ENCODE data around the gene TOGARAM2. TPM values are rescaled to one million over a fixed set of nuclear protein-coding genes. Genes with fewer than 3 reads are reported as not detected.

Gene TOGARAM2
- total RNA-seq, 2 donors from 2014 or later = 15.5 to 24.8 TPM

DNA sequence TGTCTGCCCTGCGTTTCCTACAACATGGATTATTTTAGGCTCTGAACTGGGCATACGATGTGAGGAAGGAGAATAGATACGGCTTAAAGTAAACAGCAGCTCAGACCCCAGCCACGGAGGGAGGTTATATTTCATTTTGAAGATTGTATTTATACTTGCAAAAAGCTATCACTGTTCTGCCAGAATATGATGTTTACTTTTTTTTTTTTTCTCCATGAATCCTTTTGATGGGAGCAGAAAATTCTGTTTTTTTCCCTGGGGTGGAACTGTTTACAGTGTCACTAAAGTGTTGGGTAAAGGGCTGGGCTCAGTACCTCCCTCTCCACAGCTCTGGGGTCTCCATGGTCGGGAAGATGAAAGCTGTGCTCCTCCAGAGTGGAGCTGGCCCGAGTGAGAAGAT is 80.1 kb downstream of the TOGARAM2 start:
- intact Hi-C loops (cut with DNase I) = no loop called here
- ATAC-seq (no peak), DNase-seq (no peak)

DNA sequence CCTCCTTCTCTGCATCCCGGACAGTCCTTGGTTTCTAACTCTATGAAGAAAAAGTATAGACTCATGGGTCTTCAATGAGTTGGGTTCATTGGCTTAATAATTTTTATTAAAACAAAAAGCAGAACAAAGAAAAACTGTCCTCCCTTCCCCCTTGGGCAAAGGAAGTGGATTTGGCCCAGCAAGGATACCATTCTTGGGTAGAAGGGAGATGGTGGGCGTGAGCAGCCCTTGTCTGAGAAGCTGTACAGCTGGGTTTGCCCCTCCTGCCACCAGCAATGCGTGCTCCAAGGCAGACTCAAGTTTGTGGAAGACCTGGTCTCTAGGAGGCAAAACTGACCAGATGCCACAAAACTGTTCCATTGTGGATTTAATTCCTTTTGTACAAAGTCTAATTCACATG is 80.5 kb downstream of the TOGARAM2 start:
- ATAC-seq = no peak
- no peak for DNase-seq

DNA sequence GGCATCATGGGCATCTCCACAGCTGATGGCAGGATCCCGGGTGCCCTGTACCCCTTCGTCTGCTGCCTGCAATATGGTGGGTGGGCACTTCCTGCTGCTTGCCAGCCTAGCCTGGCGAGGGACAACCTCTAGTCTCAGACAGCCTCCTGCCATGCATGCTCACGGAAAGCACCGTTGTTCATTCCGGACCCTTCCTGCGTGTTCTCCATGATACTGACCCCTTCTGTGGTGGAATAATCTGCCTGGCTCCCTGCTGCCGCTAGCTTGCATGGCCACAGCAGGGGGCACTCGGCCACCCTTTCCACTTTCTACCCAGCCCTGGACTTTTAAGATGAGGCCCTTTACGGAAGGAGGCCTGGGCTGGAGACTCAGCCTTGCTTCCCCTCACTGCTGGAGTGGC is 81.3 kb downstream of the TOGARAM2 start:
- ATAC-seq (no peak), DNase-seq (no peak)
- intact Hi-C loops (cut with DNase I) = no loop called here

More for the DNA sequence above, 80.5 kb downstream of the TOGARAM2 start:
- intact Hi-C loops (cut with DNase I) = no loop called here

GRCh38 chr2:29063056-29063455 is 82.0 kb downstream of the TOGARAM2 start:
- intact Hi-C loops (cut with DNase I) = no loop called here

GRCh38 chr2:29063646-29064345 is 82.7 kb downstream of the TOGARAM2 start:
- ATAC-seq = peak; percentile 31 to 65
- intact Hi-C loops (cut with DNase I) = no loop called here
- no peak for DNase-seq

More at GRCh38 chr2:29063056-29063455, 82.0 kb downstream of the TOGARAM2 start:
- DNase-seq (no peak), ATAC-seq (peak; percentile 69 to 84)

DNA sequence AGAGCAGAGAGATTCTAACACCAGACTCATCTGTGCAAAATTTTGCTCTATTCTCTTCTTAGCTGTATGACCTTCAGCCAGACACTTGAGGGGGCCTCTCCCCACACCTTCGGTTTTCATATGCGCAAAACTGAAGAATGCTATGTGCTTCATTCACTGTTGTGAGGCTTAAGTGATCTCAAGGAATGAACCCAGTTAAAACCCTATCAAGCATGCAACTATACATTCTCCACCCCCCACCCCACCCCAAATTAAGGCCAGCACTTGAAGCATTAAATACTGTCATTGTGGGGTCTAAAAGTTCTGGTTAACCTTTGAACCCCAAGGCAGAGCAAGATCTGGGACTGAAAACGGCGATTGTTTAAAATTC is 83.2 kb downstream of the TOGARAM2 start:
- intact Hi-C loops (cut with DNase I) = no loop called here
- ATAC-seq (no peak), DNase-seq (no peak)

DNA sequence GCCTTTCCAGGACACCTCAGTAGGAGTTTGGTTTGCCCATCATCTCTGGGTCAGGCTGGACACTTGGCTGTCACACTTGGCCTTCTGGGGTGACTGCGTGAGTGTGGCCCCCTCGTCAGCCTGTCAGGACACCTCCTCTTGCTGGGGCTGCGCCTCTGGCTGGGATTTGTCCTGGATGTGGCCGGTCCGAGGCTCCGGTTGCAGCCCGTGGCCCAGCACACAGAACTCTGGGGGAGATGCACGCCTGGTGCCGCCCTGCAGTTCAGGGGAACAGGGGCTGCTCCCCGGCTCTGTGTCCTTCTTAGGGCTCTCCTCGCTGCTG is 83.6 kb downstream of the TOGARAM2 start:
- intact Hi-C loops (cut with DNase I) = no loop called here
- ATAC-seq (no peak), DNase-seq (no peak)

DNA sequence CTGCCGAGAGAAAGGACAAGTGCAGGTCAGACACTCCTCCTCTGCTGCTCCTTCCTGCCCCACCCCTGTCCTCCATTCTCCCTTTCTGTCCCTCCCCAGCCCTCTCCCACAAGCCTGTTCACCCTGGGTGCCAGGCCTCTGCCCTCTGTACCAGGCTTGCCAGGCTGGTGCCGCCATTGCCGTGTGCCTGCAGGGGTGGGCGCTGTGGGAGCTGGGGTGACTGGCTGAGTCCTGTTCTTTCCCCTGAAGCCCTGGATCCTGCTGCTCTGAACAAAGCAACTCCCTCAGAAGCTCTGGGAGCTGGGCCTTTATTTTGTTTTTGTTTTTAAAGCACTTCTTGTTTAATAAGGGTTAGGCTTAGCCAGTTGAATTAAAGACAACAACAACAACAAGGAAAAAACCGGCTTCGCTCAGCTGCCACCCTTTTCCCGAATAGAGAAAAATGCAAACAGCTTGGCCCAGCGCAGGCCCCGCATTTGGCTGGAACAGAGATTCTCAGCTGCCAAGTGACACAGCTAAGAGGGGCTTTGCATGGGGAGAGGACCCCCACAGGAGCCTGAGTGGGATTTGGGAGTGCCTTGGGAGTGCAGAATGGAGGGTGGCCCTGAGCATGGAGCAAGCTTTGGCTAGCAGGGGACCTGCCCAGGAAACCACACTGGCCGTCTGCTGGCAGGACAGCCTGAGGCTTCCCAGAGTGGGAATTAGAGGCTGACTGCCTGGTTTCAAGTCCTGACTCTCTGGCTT is 84.1 kb downstream of the TOGARAM2 start:
- no peak for DNase-seq
- intact Hi-C loops (cut with DNase I) = no loop called here
- peak; percentile 11 to 29 for ATAC-seq

DNA sequence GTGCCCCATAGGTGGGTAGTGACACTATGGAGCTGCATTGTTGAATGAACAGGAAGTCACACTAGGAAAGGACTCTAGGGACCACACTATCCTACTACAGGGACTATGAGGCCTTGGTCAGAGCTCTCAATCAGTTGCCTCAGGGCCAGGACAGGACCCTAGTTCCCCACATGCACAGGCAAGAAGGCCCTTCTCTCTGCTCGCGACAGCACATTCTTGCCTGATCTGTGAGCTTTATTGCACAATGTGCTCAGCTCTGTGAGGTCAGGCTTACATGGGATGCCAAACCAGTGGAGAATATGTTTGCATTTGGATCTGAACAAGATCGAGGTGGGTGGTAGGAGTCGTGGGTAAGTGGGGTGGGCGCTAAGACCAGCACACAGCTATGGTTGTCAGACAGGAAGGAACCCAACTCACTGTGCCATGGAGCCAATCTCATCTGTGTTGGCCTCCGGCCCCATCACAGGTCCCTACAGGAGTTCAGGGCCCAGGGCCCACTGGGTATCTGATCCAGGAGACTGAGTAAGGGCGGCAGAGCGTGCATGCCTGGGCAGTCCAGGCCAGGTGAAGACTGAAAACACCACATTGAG is 85.3 kb downstream of the TOGARAM2 start:
- ATAC-seq (peak; percentile 3 to 54), DNase-seq (no peak)
- intact Hi-C loops (cut with DNase I) = no loop called here

DNA sequence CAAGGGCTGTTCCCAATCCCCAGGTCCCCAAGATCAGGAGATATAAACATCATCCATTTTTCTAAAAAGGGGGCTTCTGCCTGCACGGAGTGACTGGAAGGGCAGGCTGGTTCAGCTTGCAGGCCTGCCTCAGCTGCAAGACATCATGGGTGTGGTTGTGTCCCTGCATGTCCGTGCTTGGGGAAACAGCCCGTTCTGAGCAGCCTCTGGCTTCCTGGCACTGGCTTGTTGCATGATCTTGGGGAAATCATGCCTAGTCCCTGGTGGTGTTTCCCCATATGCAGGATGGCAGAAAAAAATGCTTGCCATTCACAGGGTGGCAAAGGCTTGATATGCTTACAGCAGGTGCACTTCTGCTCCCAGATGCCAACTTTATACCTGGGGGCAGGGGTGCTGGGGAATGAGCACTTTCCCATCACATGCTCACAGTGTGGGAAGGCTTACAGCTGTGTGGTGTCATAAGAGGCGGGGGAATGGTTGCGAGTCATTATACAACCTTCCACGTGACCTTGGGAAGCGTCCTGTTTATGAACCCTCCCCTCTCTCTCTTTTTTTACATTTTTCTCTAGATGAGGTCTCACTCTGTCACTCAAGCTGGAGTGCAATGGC is 86.0 kb downstream of the TOGARAM2 start:
- DNase-seq (no peak), ATAC-seq (peak in 1 of 2 donors; percentile 35)
- intact Hi-C loops (cut with DNase I) = no loop called here

DNA sequence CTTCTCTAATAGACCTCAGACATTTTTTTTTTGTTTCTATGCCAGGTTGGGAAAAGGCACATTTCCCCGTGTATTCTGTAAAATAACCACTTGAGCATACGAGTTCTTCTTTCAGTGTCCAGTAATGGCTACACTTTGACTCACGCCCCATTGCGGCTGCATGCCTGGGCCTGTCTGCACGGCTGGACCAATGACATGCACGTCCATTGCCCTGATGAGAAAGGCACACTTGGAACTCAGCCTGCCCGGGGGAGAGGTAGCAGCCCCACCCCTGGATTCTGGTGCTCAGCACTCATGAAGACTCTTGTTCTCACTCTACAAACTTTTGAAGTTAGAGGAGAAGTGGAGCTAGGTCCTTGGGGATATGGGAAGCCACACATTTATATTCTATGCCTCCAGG is 87.4 kb downstream of the TOGARAM2 start:
- ATAC-seq = no peak
- no peak for DNase-seq
- intact Hi-C loops (cut with DNase I) = no loop called here

- intact Hi-C loops (cut with DNase I) = no loop called here
- ATAC-seq (no peak), DNase-seq (no peak)
Observed at GRCh38 chr2:29070526-29070925, 89.4 kb downstream of the TOGARAM2 start.

DNA sequence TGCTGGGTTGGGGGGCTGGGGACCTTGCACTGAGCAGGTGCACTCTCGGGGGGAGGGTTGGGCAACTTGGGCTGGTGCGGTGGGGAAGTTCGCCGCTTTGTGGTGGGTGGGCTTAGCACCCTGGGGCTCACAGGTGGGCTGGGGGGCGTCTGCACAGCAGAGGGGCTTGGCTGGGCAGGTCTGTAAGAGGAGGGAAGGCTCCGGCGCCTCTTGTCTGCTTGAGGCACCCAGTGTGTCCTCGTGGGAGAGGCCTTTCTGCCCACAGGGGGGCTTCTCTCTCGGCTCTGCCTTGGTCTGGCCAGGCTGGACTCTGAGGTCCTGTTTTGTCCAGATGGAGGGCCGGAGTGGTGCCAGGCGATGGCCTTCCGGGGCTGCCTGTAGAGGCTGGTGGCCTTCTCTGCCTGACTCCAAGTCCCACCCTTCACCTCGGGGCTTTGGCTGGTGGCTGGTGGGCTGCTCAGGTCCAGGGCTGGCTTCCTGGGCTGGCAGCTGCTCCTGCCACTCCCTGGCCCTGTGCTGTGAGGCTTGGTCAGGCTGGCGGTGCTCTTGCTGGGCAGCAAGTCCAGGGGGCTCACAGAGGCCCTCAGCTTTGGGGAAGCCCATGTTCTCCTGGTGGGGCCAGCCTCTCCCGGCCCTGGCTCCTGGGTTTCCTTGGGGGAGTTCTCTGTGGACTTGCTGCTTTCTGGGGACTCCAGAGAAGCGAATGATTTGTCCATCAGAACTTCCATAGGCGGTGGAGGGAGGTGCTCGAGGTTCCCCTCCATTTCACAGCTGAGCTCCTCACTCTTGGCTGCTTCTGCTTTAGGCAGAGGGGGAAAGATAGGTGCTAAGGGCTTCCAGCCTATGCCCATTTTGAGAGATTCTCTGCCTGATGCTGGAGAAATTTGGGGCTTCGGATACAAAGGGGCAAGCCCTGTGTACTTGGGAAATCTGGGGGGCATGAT is 90.2 kb downstream of the TOGARAM2 start:
- no peak for ATAC-seq
- intact Hi-C loops (cut with DNase I) = no loop called here
- no peak for DNase-seq

DNA sequence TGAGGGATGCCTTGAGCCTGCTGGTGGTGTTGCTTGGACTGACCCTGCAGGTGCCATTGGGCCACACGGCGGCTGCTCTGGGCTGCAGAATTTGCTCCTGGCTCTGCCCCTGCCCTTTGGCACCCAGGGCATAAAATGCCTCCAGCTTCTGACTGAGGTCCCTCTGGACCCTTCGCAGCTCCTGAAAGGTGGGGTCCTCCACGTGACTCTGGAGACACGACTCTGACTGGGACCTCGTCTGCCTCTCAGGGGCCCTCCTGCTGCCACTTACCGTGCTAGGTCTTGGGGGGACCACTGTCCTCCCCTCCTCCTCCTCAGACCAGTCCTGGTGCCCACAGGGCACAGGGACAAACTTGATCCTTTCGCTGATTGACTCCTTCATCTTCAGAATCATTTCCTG is 91.2 kb downstream of the TOGARAM2 start:
- DNase-seq (no peak), ATAC-seq (no peak)
- intact Hi-C loops (cut with DNase I) = no loop called here

DNA sequence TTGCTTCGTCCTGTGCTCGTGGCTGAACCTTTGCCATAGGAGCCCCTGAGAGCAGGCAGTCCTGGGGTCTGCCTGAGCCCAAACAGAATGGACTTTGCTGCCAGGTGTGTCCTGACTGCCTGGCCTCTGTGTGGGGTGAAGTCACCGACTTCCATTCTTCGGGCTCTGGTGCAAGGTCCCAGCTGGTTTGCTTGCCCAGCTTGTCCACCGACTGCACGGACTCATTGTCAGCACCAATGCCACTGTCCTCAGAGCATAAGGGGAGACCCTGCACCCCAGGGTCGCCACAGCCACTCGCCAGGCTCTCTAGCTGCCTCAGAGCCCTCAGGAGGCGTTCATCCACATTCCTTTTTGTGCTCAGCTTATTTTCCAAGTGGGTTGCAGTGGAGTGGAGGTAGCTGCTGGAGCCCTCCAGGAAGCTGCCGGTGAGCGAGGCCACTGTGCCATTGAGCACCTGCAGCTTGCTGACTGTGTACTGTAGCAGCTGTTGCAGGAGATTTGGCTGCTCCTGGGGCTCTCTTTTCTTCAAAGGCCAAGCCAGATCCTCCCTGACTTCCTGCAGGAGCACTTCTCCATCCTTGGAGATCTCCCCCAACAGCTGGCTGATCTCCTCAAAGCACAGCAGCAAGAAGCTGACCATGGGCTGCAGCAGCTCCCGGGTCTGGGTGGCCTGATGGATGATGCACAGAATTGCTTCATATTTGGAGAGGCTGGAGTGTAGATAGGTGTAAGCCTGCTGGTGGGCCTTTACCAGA is 92.0 kb downstream of the TOGARAM2 start:
- no peak for ATAC-seq
- intact Hi-C loops (cut with DNase I) = no loop called here
- DNase-seq = no peak

DNA sequence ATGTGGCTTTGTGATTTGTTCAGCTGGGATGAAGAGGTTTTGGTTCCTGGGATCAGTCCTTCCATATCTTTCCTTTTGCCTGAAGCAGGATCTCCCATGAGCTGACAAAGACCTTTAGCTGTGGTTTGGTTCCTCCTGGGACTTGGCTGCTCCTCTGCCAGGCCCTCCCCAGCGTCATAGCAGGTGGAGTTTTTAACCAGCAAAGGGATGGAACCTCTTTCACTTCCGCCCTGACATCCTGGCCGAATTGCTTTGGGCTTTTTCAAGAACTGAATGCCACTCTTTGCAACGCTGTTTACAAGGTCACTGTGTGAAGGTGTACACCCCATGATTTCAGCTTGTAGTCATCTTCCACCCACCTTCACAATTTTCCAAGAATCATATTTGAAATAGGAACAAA is 92.8 kb downstream of the TOGARAM2 start:
- DNase-seq (no peak), ATAC-seq (no peak)
- intact Hi-C loops (cut with DNase I) = no loop called here

DNA sequence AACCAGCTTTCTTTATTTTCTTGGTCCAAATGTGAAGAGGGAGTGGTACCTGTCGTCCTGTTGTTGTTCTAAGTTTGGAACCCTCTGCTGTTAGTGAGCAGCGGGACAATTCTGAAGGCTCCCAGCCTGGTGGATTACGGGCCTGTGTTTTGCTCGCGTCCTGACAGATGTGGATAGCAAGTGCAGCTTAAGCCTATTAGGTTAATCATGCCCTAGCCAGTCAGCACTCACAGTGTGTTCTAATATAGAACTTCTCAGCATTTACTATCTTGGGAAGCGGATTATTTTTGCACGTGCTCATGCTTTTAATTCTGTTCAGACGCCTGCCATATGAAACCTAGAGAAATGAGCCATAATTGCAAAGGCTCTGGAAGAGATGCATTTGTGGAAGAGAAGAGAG is 93.3 kb downstream of the TOGARAM2 start, which contains the start of gene PCARE:
Gene PCARE, minus strand, starts transcription at position 113 of the 400 bp plus-strand sequence. CDS start 262 bp downstream, outside the sequence.
- intact Hi-C loops (cut with DNase I) = no loop called here
- no peak for DNase-seq
- ATAC-seq = peak; percentile 65 to 66
